Endodermal cell (in vitro differentiated cells): ENCODE results near the gene PHKG2. TPM values are rescaled to one million over a fixed set of nuclear protein-coding genes. Genes with fewer than 3 reads are reported as not detected.

ENCODE experiments used
- DNase-seq: peaks from one replicate; pipeline ENCODE4 v3.0.0-alpha.2; 2017
- H3K27ac ChIP-seq: 2 replicates; pipeline ENCODE4 v1.5.1; 2013; ENCODE audit warnings: mild to moderate bottlenecking, low read depth, low read length, moderate library complexity
- H3K27me3 ChIP-seq: 2 replicates; pipeline ENCODE4 v1.6.1; 2013; ENCODE audit warnings: mild to moderate bottlenecking, low read length, moderate library complexity; ENCODE audit not compliant: insufficient read depth, control insufficient read depth, poor library complexity, severe bottlenecking
- H3K36me3 ChIP-seq: 2 replicates; pipeline ENCODE4 v1.7.0; 2013; ENCODE audit warnings: mild to moderate bottlenecking, low read length, moderate library complexity; ENCODE audit not compliant: control insufficient read depth, insufficient read depth
- H3K4me1 ChIP-seq: one replicate; pipeline ENCODE4 v1.7.0; 2013; ENCODE audit warnings: low read length; ENCODE audit not compliant: control insufficient read depth, insufficient read depth
- H3K4me3 ChIP-seq: 2 replicates; pipeline ENCODE4 v1.5.1; 2013; ENCODE audit warnings: mild to moderate bottlenecking, low read length, moderate library complexity
- H3K9ac ChIP-seq: 2 replicates; pipeline ENCODE4 v1.6.1; 2013; ENCODE audit warnings: mild to moderate bottlenecking, low read length, moderate library complexity; ENCODE audit not compliant: poor library complexity, severe bottlenecking; ENCODE audit errors: extremely low read depth
- H3K9me3 ChIP-seq: 2 replicates; pipeline ENCODE4 v1.6.1; 2013; ENCODE audit warnings: mild to moderate bottlenecking, low read length, moderate library complexity; ENCODE audit not compliant: control insufficient read depth
- H3K27ac Mint-ChIP-seq: 2 replicates; pipeline ENCODE4 v1.8.0; 2020; ENCODE audit warnings: mixed read lengths
- H3K27me3 Mint-ChIP-seq: 2 replicates; pipeline ENCODE4 v1.8.0; 2021; ENCODE audit warnings: mild to moderate bottlenecking, mixed read lengths; ENCODE audit not compliant: insufficient read depth
- H3K36me3 Mint-ChIP-seq: 2 replicates; pipeline ENCODE4 v1.8.0; 2020; ENCODE audit warnings: low read depth, mixed read lengths
- H3K4me1 Mint-ChIP-seq: 2 replicates; pipeline ENCODE4 v1.8.0; 2020; ENCODE audit warnings: mixed read lengths
- H3K4me3 Mint-ChIP-seq: 2 replicates; pipeline ENCODE4 v1.8.0; 2020; ENCODE audit warnings: mild to moderate bottlenecking, moderate library complexity, mixed read lengths
- H3K9me3 Mint-ChIP-seq: 2 replicates; pipeline ENCODE4 v1.8.0; 2020; ENCODE audit warnings: mild to moderate bottlenecking, mixed read lengths
- WGBS, 2 experiments: methylation state at CpG; one replicate each; pipeline versions ENCODE4 v1.1.5 to v1.1.7; 2013; ENCODE audit warnings: missing lambda C conversion rate in 2 of 2, mixed read lengths in 1 of 2; ENCODE audit not compliant: insufficient coverage in 1 of 2, insufficient read length in 1 of 2; 5-methylcytosine and 5-hydroxymethylcytosine counted together
- total RNA-seq, 2 donors: library from RNA; stranded (reverse); fragmentation: NEBNext Ultra II Directional in 1 of 2; extraction: Animal tissue kit (Norgen Biotek cat#: 25700) in 1 of 2; gene quantifications; 2 replicates in 1 of 2; 3 replicates in 1 of 2; pipeline ENCODE4 v1.2.1, GENCODE V29; 2021
- TF ChIP-seq, protein P1 (sequence below): fragments of 200-600 bp; sonication (generic); conservative IDR thresholded peaks from 2 replicates; pipeline ENCODE4 v1.5.0; 2021; ENCODE audit warnings: antibody characterized with exemption, mild to moderate bottlenecking

The PHKG2 gene
- total RNA-seq, 2 donors from 2014 or later = 49.8 to 54.8 TPM

DNA sequence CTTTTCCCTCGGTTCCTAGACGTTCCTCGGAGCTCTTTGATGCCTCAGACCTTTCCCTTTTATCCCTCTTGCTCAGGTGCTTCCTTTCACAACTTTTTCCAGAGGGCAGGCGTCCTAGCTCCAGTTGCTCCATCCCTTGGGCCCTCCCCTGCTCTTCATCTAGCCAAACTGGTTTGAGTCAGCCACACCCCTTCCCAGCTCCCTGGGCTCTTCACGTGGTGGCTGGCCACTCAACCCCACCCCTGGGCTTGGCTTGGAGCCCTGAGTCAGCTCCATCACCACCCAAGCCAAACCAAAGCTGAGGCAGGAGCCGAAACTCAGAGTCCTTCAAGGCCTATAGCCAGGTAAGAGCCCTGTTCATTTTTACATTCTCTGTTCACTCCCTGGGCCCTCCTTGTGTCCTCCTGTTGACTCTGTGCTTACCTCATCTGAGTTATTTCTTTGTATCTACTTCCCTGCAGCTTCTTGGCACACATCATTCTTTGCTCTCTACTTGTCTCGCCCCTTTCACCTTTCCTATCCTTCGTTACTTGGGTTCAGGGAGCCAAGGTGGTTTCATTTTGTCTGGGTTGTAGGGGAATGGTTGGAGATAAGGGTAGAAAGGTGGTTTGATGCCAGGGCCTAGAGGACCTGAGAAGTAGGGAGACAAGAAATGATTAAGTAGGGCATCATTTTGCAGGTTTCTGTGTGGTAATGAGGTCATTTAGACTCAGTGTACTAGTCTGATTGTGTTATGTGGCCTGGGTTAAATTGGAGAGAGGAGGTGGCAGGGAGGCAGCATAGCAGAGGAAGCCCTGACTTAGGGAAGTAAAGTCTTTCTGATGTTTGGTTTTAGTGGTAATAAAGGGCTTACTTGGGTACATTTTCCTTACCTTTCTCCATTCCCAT is 7.6 kb upstream of the PHKG2 start:
- no peaks in the 10 kb centered on the region for H3K4me1 ChIP-seq
- Mint-ChIP-seq H3K4me3 (no peak overlapping the region), H3K27me3 (no peaks in the 10 kb centered on the region), H3K27ac (peak overlapping the region; percentile 73), H3K4me1 (peaks cover 9% of the 10 kb centered on the region), H3K36me3 (peaks cover 63% of the 10 kb centered on the region), H3K9me3 (no peaks in the 10 kb centered on the region)
- H3K36me3 ChIP-seq = peaks cover 74% of the 10 kb centered on the region
- no peak overlapping the region for H3K4me3 ChIP-seq
- TF ChIP-seq, protein P1, sequence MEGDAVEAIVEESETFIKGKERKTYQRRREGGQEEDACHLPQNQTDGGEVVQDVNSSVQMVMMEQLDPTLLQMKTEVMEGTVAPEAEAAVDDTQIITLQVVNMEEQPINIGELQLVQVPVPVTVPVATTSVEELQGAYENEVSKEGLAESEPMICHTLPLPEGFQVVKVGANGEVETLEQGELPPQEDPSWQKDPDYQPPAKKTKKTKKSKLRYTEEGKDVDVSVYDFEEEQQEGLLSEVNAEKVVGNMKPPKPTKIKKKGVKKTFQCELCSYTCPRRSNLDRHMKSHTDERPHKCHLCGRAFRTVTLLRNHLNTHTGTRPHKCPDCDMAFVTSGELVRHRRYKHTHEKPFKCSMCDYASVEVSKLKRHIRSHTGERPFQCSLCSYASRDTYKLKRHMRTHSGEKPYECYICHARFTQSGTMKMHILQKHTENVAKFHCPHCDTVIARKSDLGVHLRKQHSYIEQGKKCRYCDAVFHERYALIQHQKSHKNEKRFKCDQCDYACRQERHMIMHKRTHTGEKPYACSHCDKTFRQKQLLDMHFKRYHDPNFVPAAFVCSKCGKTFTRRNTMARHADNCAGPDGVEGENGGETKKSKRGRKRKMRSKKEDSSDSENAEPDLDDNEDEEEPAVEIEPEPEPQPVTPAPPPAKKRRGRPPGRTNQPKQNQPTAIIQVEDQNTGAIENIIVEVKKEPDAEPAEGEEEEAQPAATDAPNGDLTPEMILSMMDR = no peak
- H3K9me3 ChIP-seq = no peaks in the 10 kb centered on the region
- H3K9ac ChIP-seq = no peak overlapping the region
- no peak overlapping the region for H3K27ac ChIP-seq
- DNase-seq = peak; percentile 91
- 83 to 86% methylated on average over 5 to 8 of the region's 8 CpGs for WGBS, 2 experiments
- H3K27me3 ChIP-seq = no peaks in the 10 kb centered on the region

DNA sequence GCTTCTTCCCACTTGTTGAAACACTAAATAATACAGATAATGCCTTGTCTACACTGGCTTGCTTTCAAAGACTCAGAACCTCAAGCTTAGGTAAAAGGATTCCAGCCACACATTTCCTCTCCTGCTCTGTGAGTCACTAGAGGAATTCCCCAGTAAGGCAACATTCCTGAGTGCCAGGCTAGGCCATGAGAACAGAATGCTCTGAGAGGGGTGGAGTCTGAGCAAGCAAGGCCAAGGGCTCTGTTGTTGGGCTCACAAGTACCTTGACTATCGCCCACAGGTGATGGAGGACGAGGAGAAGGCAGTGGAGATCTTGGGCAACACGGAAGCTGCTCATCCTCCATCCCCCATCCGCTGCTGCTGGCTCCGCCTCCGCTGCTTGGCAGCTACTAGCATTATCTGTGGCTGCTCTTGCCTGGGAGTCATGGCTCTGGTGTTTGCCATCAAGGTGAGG is 6.7 kb upstream of the PHKG2 start:
- H3K4me1 Mint-ChIP-seq = peaks cover 9% of the 10 kb centered on the region
- no peaks in the 10 kb centered on the region for H3K9me3 Mint-ChIP-seq
- Histone ChIP-seq H3K27ac (peak overlapping the region; percentile 3), H3K4me1 (no peaks in the 10 kb centered on the region), H3K9ac (no peak overlapping the region), H3K9me3 (no peaks in the 10 kb centered on the region), H3K36me3 (peaks cover 66% of the 10 kb centered on the region), H3K27me3 (no peaks in the 10 kb centered on the region), H3K4me3 (no peak overlapping the region)
- peak overlapping the region; percentile 73 for H3K27ac Mint-ChIP-seq
- 85 to 92% methylated on average over 4 to 6 of the region's 6 CpGs for WGBS, 2 experiments
- no peak overlapping the region for H3K4me3 Mint-ChIP-seq
- H3K36me3 Mint-ChIP-seq = peaks cover 54% of the 10 kb centered on the region
- TF ChIP-seq, protein P1 = no peak
- no peaks in the 10 kb centered on the region for H3K27me3 Mint-ChIP-seq
- DNase-seq = peak; percentile 79

DNA sequence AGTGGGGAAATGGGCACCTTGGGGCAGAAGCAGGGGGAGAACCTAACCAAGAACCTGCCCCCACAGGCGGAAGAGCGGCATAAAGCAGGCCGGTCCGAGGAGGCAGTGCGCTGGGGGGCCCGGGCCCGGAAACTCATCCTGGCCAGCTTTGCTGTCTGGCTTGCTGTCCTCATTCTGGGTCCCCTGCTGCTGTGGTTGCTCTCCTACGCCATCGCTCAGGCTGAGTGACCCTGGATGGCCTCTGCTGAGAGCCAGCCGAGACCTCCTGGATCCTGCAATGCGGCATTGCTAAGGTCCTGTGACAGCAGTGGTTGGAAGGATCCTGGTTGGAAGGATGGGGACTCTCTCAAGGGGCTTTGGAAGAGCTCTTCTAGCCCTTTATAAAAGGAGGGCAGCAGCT is 4.5 kb upstream of the PHKG2 start:
- TF ChIP-seq, protein P1 = no peak
- no peak overlapping the region for H3K27ac ChIP-seq
- Mint-ChIP-seq H3K27me3 (no peaks in the 10 kb centered on the region), H3K4me1 (peaks cover 10% of the 10 kb centered on the region), H3K9me3 (no peaks in the 10 kb centered on the region), H3K4me3 (no peak overlapping the region), H3K27ac (peak overlapping the region; percentile 16), H3K36me3 (peaks cover 35% of the 10 kb centered on the region)
- no peak overlapping the region for H3K9ac ChIP-seq
- WGBS, 2 experiments = 95 to 96% methylated on average over 8 to 11 of the region's 11 CpGs
- peaks cover 48% of the 10 kb centered on the region for H3K36me3 ChIP-seq
- H3K4me3 ChIP-seq = no peak overlapping the region
- no peaks in the 10 kb centered on the region for H3K4me1 ChIP-seq
- no peak for DNase-seq
- H3K9me3 ChIP-seq = no peaks in the 10 kb centered on the region
- no peaks in the 10 kb centered on the region for H3K27me3 ChIP-seq
